NCI-H1105 (cell line): Measurements from ENCODE around the gene MAGEC3.

Experiments
- DNase-seq: peaks from one replicate; lab custom pipeline; 2025; lab: John Stamatoyannopoulos, UW

Gene MAGEC3

DNA sequence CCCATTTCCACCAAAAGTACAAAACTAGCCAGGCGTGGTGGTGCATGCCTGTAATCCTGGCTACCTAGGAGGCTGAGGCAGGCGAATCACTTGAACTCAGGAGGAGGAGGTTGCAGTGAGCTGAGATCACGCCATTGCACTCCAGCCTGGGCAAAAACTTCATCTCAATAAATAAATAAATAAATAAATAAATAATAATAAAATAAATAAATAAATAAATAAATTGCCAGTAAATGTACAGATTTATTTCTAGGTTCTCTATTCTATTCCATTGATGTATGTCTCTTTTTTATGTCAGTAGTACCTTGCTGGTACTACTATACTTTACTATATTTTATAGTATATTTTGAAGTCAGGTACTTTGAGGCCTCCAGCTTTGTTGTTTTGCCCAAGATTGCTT, 109.2 kb downstream of the MAGEC3 start:
- DNase-seq: no peak
